Measurements from ENCODE around the gene LRRFIP1. TPM values are rescaled to one million over a fixed set of nuclear protein-coding genes. Genes with fewer than 3 reads are reported as not detected.

Gene LRRFIP1
- total and polyA plus RNA-seq, 2 of the 13 experiments (the other 11 are each of a cell fraction or from before 2014, with no cell fraction given) = 15.9 to 40.5 TPM

DNA sequence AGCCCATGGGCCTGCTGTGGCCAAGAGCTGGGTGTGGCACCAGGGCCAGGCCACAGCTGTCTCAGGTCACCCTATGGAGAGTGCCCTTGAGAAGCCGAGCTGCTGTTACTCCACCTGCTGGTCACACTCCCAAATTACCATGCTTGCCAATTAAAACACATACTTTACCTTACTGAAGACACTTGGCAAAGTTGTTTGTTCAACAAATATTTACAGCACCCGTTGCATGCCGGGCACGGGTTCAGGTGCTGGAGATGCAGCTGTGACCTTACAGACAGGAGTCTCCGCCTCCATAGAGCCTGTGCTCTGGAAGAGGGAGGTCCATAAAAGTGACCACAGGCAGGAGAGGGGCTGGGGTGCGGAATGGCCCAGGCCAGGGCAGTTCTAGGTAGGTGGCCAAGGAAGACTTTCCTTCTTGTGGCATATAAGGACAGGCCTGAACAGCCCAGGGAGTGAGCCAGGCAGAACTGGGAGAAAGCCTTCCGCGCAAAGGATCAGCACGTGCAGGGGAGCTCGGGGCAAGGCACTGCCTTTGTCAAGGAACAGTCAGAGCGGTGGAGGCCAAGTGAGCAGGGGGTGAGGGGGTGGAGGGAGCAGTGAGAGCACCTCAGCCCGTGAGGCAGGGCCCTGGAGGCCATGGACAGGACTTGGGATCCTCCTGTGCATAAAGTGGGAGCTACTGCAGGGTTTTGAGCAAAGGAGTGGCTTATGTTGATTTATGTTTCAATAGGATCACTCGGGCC lies 147.6 kb downstream of the LRRFIP1 start (continued):
- peak; percentile 34; the same call in 1 of the 2 replicates for TF ChIP-seq ATF2 (CRISPR knock-in tag; IDR thresholded peaks at IDR 0.05)
- TF ChIP-seq TCF7L2 (IDR thresholded peaks at IDR 0.05; ENCODE audit: low read depth, low read length) = no peak
- TF ChIP-seq SOX6 (IDR thresholded peaks at IDR 0.05) = no peak
- peak; percentile 63 for TF ChIP-seq SOX6 (CRISPR knock-in tag; IDR thresholded peaks at IDR 0.05)
- TF ChIP-seq, protein P1, sequence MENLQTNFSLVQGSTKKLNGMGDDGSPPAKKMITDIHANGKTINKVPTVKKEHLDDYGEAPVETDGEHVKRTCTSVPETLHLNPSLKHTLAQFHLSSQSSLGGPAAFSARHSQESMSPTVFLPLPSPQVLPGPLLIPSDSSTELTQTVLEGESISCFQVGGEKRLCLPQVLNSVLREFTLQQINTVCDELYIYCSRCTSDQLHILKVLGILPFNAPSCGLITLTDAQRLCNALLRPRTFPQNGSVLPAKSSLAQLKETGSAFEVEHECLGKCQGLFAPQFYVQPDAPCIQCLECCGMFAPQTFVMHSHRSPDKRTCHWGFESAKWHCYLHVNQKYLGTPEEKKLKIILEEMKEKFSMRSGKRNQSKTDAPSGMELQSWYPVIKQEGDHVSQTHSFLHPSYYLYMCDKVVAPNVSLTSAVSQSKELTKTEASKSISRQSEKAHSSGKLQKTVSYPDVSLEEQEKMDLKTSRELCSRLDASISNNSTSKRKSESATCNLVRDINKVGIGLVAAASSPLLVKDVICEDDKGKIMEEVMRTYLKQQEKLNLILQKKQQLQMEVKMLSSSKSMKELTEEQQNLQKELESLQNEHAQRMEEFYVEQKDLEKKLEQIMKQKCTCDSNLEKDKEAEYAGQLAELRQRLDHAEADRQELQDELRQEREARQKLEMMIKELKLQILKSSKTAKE (CRISPR knock-in tag; IDR thresholded peaks at IDR 0.05; ENCODE audit: borderline replicate concordance) = no peak
- TF ChIP-seq HOXD1 (CRISPR knock-in tag; IDR thresholded peaks at IDR 0.05) = no peak
- no peak for TF ChIP-seq ARNT (IDR thresholded peaks at IDR 0.05)
- no peak for TF ChIP-seq ARNTL (CRISPR knock-in tag; IDR thresholded peaks at IDR 0.05)
- TF ChIP-seq AHR (CRISPR knock-in tag; IDR thresholded peaks at IDR 0.05) = no peak
- peak; percentile 25; the same call in 1 of the 2 replicates for TF ChIP-seq REPIN1 (CRISPR knock-in tag; IDR thresholded peaks at IDR 0.05; ENCODE audit: borderline replicate concordance, low read depth)
- no peak for TF ChIP-seq JUNB (CRISPR knock-in tag; IDR thresholded peaks at IDR 0.05; ENCODE audit: borderline replicate concordance)
- TF ChIP-seq, protein P2, sequence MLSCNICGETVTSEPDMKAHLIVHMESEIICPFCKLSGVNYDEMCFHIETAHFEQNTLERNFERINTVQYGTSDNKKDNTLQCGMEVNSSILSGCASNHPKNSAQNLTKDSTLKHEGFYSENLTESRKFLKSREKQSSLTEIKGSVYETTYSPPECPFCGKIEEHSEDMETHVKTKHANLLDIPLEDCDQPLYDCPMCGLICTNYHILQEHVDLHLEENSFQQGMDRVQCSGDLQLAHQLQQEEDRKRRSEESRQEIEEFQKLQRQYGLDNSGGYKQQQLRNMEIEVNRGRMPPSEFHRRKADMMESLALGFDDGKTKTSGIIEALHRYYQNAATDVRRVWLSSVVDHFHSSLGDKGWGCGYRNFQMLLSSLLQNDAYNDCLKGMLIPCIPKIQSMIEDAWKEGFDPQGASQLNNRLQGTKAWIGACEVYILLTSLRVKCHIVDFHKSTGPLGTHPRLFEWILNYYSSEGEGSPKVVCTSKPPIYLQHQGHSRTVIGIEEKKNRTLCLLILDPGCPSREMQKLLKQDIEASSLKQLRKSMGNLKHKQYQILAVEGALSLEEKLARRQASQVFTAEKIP (CRISPR knock-in tag; IDR thresholded peaks at IDR 0.05; ENCODE audit: borderline replicate concordance) = no peak
- TF ChIP-seq HOXA7 (CRISPR knock-in tag; IDR thresholded peaks at IDR 0.05) = no peak
- no peak; the same call in 1 of the 2 replicates for TF ChIP-seq ATF7-NPFF (CRISPR knock-in tag; IDR thresholded peaks at IDR 0.05; ENCODE audit: low read depth)
- no peak for TF ChIP-seq ZNF232 (CRISPR knock-in tag; IDR thresholded peaks at IDR 0.05; ENCODE audit: borderline replicate concordance)
- no peak for TF ChIP-seq POGZ (CRISPR knock-in tag; IDR thresholded peaks at IDR 0.05)
- no peak for TF ChIP-seq ZNF773 (CRISPR knock-in tag; IDR thresholded peaks at IDR 0.05; ENCODE audit: borderline replicate concordance)
- TF ChIP-seq BRCA1 (CRISPR knock-in tag; IDR thresholded peaks at IDR 0.05) = no peak
- peak; percentile 27 to 44; a peak in 2 of 4 replicates for TF ChIP-seq NR2F1 (CRISPR knock-in tag; IDR thresholded peaks at IDR 0.05)
- TF ChIP-seq ZNF543 (CRISPR knock-in tag; IDR thresholded peaks at IDR 0.05) = no peak
- TF ChIP-seq NKX3-1 (CRISPR knock-in tag; IDR thresholded peaks at IDR 0.05) = no peak
- peak; percentile 59; the same call in 1 of the 2 replicates for TF ChIP-seq ZBTB4 (CRISPR knock-in tag; IDR thresholded peaks at IDR 0.05; ENCODE audit: borderline replicate concordance)
- no peak for TF ChIP-seq SSRP1 (CRISPR knock-in tag; IDR thresholded peaks at IDR 0.05)

All from HepG2 (cell line).